K562 (cell line): ENCODE measurements around the gene RPS2. TPM values are rescaled to one million over a fixed set of nuclear protein-coding genes. Genes with fewer than 3 reads are reported as not detected.
A peak's percentile ranks its signal among the peaks of the same experiment; 100 is the strongest.

Experiments used
- BMI1 ChIP-seq: fragments of 150-350 bp; IDR thresholded peaks from 2 replicates; pipeline ENCODE4 v1.6.1; 2014; ENCODE audit warnings: low read length
- CHD4 ChIP-seq: fragments of 200-600 bp; sonication (generic); IDR thresholded peaks from 3 replicates; pipeline ENCODE4 v1.6.1; 2012; ENCODE audit warnings: low read depth, mild to moderate bottlenecking, mixed read lengths, low read length, inconsistent platforms; ENCODE audit not compliant: insufficient read depth, insufficient replicate concordance, poor library complexity, severe bottlenecking
- CUX1 ChIP-seq: fragments of 200-800 bp; sonication (Bioruptor generic); IDR thresholded peaks from 2 replicates; pipeline ENCODE4 v1.6.1; 2016; ENCODE audit warnings: missing genetic modification characterization, missing compliant biosample characterization
- DPF2 ChIP-seq: fragments of 450-650 bp; IDR thresholded peaks from 2 replicates; pipeline ENCODE4 v1.6.1; 2016
- FOXA3 ChIP-seq, 2 experiments: fragments of 450-650 bp in 1 of 2; sonication (generic) in 1 of 2; formaldehyde crosslinking; IDR thresholded peaks in 1 of 2; conservative IDR thresholded peaks in 1 of 2; 2 replicates each; pipeline versions ENCODE4 v1.4.0 to v1.8.0; 2020 to 2022; ENCODE audit warnings: mild to moderate bottlenecking in 2 of 2, missing genetic modification reagents in 1 of 2
- HNRNPL ChIP-seq: fragments of 200-400 bp; formaldehyde crosslinking; IDR thresholded peaks from 2 replicates; pipeline ENCODE4 v1.6.1; 2017; ENCODE audit warnings: low read depth, mild to moderate bottlenecking, low read length
- MAZ ChIP-seq, 2 experiments: fragments of 450-650 bp in 1 of 2; sonication (generic) in 1 of 2; formaldehyde crosslinking; IDR thresholded peaks in 1 of 2; conservative IDR thresholded peaks in 1 of 2; 2 replicates each; pipeline versions ENCODE4 v1.4.0 to v1.5.0; 2020; ENCODE audit warnings: mild to moderate bottlenecking in 1 of 2, missing genetic modification reagents in 1 of 2
- MCM2 ChIP-seq: fragments of 450-650 bp; IDR thresholded peaks from 2 replicates; pipeline ENCODE4 v1.6.1; 2017; ENCODE audit warnings: low read depth, mild to moderate bottlenecking
- MTA3 ChIP-seq: fragments of 450-650 bp; formaldehyde crosslinking; IDR thresholded peaks from 2 replicates; pipeline ENCODE4 v1.6.1; 2017; ENCODE audit warnings: mild to moderate bottlenecking, borderline replicate concordance
- NEUROD1 ChIP-seq: fragments of 150-350 bp; IDR thresholded peaks from 2 replicates; pipeline ENCODE4 v1.6.1; 2014; ENCODE audit warnings: borderline replicate concordance, low read length, low read depth; ENCODE audit not compliant: partially characterized antibody
- PYGO2 ChIP-seq: fragments of 450-650 bp; IDR thresholded peaks from 2 replicates; pipeline ENCODE4 v1.6.1; 2016; ENCODE audit warnings: mild to moderate bottlenecking, missing genetic modification characterization, moderate library complexity, missing compliant biosample characterization
- SIN3A ChIP-seq, 2 experiments: fragments of 150-350 bp in 1 of 2; IDR thresholded peaks; 2 replicates each; pipeline ENCODE4 v1.6.1; 2011 to 2016; ENCODE audit warnings: borderline replicate concordance in 2 of 2, low read depth in 2 of 2, low read length in 2 of 2, mild to moderate bottlenecking in 2 of 2, moderate library complexity in 2 of 2; ENCODE audit not compliant: control insufficient read depth in 1 of 2
- SMAD4 ChIP-seq: fragments of 250-450 bp; sonication (Bioruptor Pico); conservative IDR thresholded peaks from 2 replicates; pipeline ENCODE4 v1.8.0; 2021; ENCODE audit warnings: inconsistent platforms, mild to moderate bottlenecking, moderate library complexity
- SRSF9 ChIP-seq: fragments of 200-400 bp; formaldehyde crosslinking; IDR thresholded peaks from 2 replicates; pipeline ENCODE4 v1.6.1; 2017; ENCODE audit warnings: low read depth, low read length, borderline replicate concordance
- TAL1 ChIP-seq: fragments of 450-650 bp; IDR thresholded peaks from 2 replicates; pipeline ENCODE4 v1.6.1; 2016; ENCODE audit warnings: mild to moderate bottlenecking
- TBP ChIP-seq: optimal IDR thresholded peaks from 2 replicates; pipeline ENCODE3; 2011; ENCODE audit warnings: low read depth, low read length, improper control_type of control experiment
- TFAM ChIP-seq: fragments of 250-450 bp; sonication (Bioruptor Pico); conservative IDR thresholded peaks from 2 replicates; pipeline ENCODE4 v1.5.0; 2021; ENCODE audit warnings: mild to moderate bottlenecking, moderate library complexity
- ZNF23 ChIP-seq: fragments of 250-450 bp; sonication (Bioruptor Pico); IDR thresholded peaks from 2 replicates; pipeline ENCODE4 v1.4.0; 2020; ENCODE audit warnings: mild to moderate bottlenecking
- ZNF766 ChIP-seq: fragments of 200-800 bp; sonication (Bioruptor generic); conservative IDR thresholded peaks from 2 replicates; pipeline ENCODE4 v1.6.1; 2016; ENCODE audit warnings: missing genetic modification characterization, missing compliant biosample characterization
- ZZZ3 ChIP-seq: fragments of 450-650 bp; IDR thresholded peaks from 2 replicates; pipeline ENCODE4 v1.6.1; 2016; ENCODE audit warnings: antibody characterized with exemption, mild to moderate bottlenecking, moderate library complexity
- polyA plus RNA-seq, 8 experiments: library from polyadenylated mRNA; depleted of rRNA in 4 of 8; stranded (reverse) in 5 of 8; unstranded in 3 of 8; fragments of >200 nt; fragmentation: Nextera tagmentation in 2 of 8; fragmentation: Illumina TruSeq in 1 of 8; extraction: Ambion mirVana in 2 of 8; extraction: Trizol in 1 of 8; gene quantifications; 2 replicates each; pipeline versions ENCODE4 v1.2.1 to v1.2.3, GENCODE V29; 2011 to 2014; ENCODE audit warnings: inconsistent platforms in 1 of 8, missing spikeins in 1 of 8
- total RNA-seq, 7 experiments: library from RNA; depleted of rRNA in 6 of 7; stranded (reverse); fragments of >200 nt in 6 of 7; fragmentation: Illumina TruSeq in 2 of 7; extraction: Trizol in 2 of 7; gene quantifications; 2 replicates each; pipeline versions ENCODE4 v1.2.1 to v1.2.3, GENCODE V29; 2011 to 2021; ENCODE audit warnings: low replicate concordance in 1 of 7
- TF ChIP-seq, protein P1 (sequence below): fragments of 450-650 bp; IDR thresholded peaks from 2 replicates; pipeline ENCODE4 v1.6.1; 2017; ENCODE audit warnings: antibody characterized with exemption

Gene RPS2
- total and polyA plus RNA-seq, 9 of the 15 experiments (the other 6 are each of a cell fraction or from before 2014, with no cell fraction given), result 834 to 4,794 (median 3,793) TPM

- TF ChIP-seq, protein P1, sequence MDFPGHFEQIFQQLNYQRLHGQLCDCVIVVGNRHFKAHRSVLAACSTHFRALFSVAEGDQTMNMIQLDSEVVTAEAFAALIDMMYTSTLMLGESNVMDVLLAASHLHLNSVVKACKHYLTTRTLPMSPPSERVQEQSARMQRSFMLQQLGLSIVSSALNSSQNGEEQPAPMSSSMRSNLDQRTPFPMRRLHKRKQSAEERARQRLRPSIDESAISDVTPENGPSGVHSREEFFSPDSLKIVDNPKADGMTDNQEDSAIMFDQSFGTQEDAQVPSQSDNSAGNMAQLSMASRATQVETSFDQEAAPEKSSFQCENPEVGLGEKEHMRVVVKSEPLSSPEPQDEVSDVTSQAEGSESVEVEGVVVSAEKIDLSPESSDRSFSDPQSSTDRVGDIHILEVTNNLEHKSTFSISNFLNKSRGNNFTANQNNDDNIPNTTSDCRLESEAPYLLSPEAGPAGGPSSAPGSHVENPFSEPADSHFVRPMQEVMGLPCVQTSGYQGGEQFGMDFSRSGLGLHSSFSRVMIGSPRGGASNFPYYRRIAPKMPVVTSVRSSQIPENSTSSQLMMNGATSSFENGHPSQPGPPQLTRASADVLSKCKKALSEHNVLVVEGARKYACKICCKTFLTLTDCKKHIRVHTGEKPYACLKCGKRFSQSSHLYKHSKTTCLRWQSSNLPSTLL, result no peak
- TF ChIP-seq BMI1 (peak; percentile 54; the same call in 1 of the 2 replicates), MTA3 (peak; percentile 73; the same call in 1 of the 2 replicates), TFAM (CRISPR knock-in tag) (no peak), MAZ (CRISPR knock-in tag; conservative IDR thresholded peaks at IDR 0.05 in 1 of 2, IDR thresholded peaks at IDR 0.05 in 1 of 2) (peak; percentile 93 to 95), TAL1 (no peak), SRSF9 (no peak), PYGO2 (tag) (no peak), CUX1 (no peak), DPF2 (no peak), CHD4 (no peak), ZNF766 (CRISPR knock-in tag) (peak; percentile 94), NEUROD1 (peak; percentile 41), HNRNPL (peak; percentile 71), TBP (peak; percentile 72), SIN3A (IDR thresholded peaks at IDR 0.05; ENCODE audit: borderline replicate concordance in 2 of 2, control insufficient read depth in 1 of 2, low read depth in 2 of 2, low read length in 2 of 2) (peak; percentile 58 to 68; a peak in 2 of 4 replicates), SMAD4 (peak; percentile 80), MCM2 (no peak), FOXA3 (CRISPR knock-in tag; conservative IDR thresholded peaks at IDR 0.05 in 1 of 2, IDR thresholded peaks at IDR 0.05 in 1 of 2) (0 out of 4 replicates have a peak, but pooled peaks of 1 of the 2 experiments have one; percentile 59), ZNF23 (CRISPR knock-in tag) (no peak), ZZZ3 (no peak)
These were observed 19.1 kb upstream of the RPS2 start, which contains the start of gene GFER (continued) for GRCh38 chr16:1983544-1984346.
